ENCODE results near the gene BLID. TPM values are rescaled to one million over a fixed set of nuclear protein-coding genes. Genes with fewer than 3 reads are reported as not detected.
A peak's percentile ranks its signal among the peaks of the same experiment; 100 is the strongest.

The BLID gene
- total RNA-seq, 2 experiments from 2014 or later, result not detected

- POLR2A ChIA-PET, result no interaction called here
Measured at GRCh38 chr11:122075016-122075415, 41.0 kb downstream of the BLID start.

DNA sequence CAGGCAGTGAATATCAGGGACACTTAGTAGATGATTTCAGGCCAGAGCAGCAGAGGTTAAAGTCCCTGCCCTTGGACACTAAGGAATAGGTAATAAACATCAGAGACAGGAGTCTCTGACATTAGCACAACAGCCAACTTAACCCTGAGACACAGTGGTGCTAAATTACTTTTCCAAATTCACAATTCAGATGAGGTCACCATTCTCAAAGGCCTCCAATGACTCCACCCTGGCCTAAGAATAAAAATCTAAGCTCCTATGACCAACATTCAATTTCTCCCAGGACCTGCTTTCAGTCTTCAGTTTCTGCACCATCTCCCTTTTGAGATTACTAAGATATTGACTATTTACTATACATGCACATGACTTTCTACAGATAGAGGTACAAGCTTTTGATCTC, 42.0 kb downstream of the BLID start:
- H3K36me3 Mint-ChIP-seq (ENCODE audit: low read depth), result no peaks in the 10 kb centered on the region
- CTCF ChIA-PET, result no interaction called here

More at GRCh38 chr11:122075016-122075415, 41.0 kb downstream of the BLID start:
- no peaks in the 10 kb centered on the region for H3K9me3 Mint-ChIP-seq
- H3K4me1 Mint-ChIP-seq, result no peaks in the 10 kb centered on the region
- H3K27ac Mint-ChIP-seq, result no peak overlapping the region
- no peak overlapping the region for H3K4me3 Mint-ChIP-seq
- H3K36me3 Mint-ChIP-seq (ENCODE audit: low read depth), result no peaks in the 10 kb centered on the region
- H3K27me3 Mint-ChIP-seq, result no peaks in the 10 kb centered on the region
- CTCF ChIA-PET, result no interaction called here
- DNase-seq, result no peak

GRCh38 chr11:122071709-122072202, 44.3 kb downstream of the BLID start:
- H3K4me1 Mint-ChIP-seq, result no peaks in the 10 kb centered on the region
- no peaks in the 10 kb centered on the region for H3K27me3 Mint-ChIP-seq
- H3K36me3 Mint-ChIP-seq (ENCODE audit: low read depth), result no peaks in the 10 kb centered on the region
- POLR2A ChIA-PET, result no interaction called here
- CTCF ChIA-PET, result no interaction called here
- H3K9me3 Mint-ChIP-seq, result no peaks in the 10 kb centered on the region
- no peak for DNase-seq
- no peak overlapping the region for H3K4me3 Mint-ChIP-seq
- H3K27ac Mint-ChIP-seq, result no peak overlapping the region

More for the DNA sequence above, 42.0 kb downstream of the BLID start:
- POLR2A ChIA-PET, result no interaction called here
- no peak for DNase-seq
- no peaks in the 10 kb centered on the region for H3K4me1 Mint-ChIP-seq
- H3K27me3 Mint-ChIP-seq, result no peaks in the 10 kb centered on the region
- H3K9me3 Mint-ChIP-seq, result no peaks in the 10 kb centered on the region
- no peak overlapping the region for H3K4me3 Mint-ChIP-seq
- no peak overlapping the region for H3K27ac Mint-ChIP-seq

DNA sequence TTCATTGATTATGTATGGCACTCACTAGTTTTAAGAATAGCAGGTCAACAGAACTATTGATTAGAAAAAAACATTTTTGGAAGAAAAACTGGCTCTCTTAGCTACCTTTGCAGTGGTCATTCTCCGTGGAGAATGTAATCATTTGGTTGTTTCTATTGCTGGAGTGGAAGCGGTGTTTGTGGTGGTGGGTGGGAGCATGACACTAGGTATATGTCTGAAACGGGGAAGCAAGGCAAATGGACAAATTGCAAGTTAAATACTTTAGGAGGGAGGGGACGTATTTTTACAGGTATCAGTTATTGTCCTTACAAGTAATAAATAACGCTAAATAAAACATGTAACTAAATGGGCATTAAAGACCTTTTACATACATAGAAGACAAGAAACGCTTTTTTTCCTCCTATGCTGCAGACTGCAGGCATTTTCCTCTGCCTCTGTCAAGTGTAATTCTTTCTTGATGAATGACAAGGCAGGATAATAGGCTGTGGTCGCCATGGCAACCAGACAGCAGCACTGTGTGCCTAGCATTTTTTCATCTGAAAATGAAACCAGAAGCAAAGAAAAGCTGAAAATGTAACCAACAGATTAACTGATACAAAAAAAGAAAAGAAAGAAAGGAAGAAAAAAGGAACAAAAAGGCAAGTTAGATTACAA, 46.2 kb downstream of the BLID start:
- ChIA-PET CTCF (interaction anchor here (1.0 kb wide), 1 partner anchor 18 kb away, joined by 3 read pairs; no protein-coding TSS in a partner anchor), POLR2A (no interaction called here)
- no peaks in the 10 kb centered on the region for H3K36me3 Mint-ChIP-seq (ENCODE audit: low read depth)

GRCh38 chr11:122068837-122069236, 47.2 kb downstream of the BLID start:
- no peak overlapping the region for H3K4me3 Mint-ChIP-seq
- peaks cover 2% of the 10 kb centered on the region for H3K27me3 Mint-ChIP-seq
- H3K4me1 Mint-ChIP-seq, result no peaks in the 10 kb centered on the region
- ChIA-PET POLR2A (no interaction called here), CTCF (no interaction called here)
- no peaks in the 10 kb centered on the region for H3K9me3 Mint-ChIP-seq
- no peak for DNase-seq
- no peaks in the 10 kb centered on the region for H3K36me3 Mint-ChIP-seq (ENCODE audit: low read depth)
- no peak overlapping the region for H3K27ac Mint-ChIP-seq

More for the DNA sequence above, 46.2 kb downstream of the BLID start:
- Mint-ChIP-seq H3K4me1 (no peaks in the 10 kb centered on the region), H3K27me3 (no peaks in the 10 kb centered on the region), H3K9me3 (no peaks in the 10 kb centered on the region), H3K27ac (no peak overlapping the region), H3K4me3 (no peak overlapping the region)
- peak; percentile 17 for DNase-seq

DNA sequence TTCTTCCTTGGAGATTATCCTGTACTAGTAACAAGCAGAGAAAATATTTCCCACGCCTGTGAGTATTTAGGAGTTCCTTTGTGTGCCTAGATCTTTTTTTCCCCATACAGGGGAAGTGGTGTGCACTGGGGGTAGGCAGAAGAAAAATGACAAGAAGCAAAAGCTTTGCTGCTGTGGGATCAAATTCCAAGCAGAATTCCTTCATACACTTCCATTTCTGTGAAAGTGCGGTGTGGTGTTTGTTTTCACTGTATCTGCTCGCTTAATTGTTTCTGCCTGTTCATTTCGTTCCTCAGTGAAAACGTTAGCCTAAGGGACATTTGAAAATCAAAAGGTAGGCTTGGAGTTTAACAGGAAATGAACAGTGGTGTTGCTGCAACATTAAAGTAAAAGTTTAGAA, 47.9 kb downstream of the BLID start:
- Mint-ChIP-seq H3K27me3 (peaks cover 3% of the 10 kb centered on the region), H3K36me3 (ENCODE audit: low read depth) (no peaks in the 10 kb centered on the region)
- POLR2A ChIA-PET, result no interaction called here

More for the DNA sequence above, 47.9 kb downstream of the BLID start:
- Mint-ChIP-seq H3K4me3 (no peak overlapping the region), H3K9me3 (no peaks in the 10 kb centered on the region), H3K4me1 (no peaks in the 10 kb centered on the region), H3K27ac (no peak overlapping the region)
- CTCF ChIA-PET, result no interaction called here
- no peak for DNase-seq

Small RNAs within 50 kb of the gene (microRNA-seq; reads per million reads assigned to microRNA genes)
- 3.8 reads per million, percentile 22 among the genes with 10 or more reads in this experiment for gene MIR100 (ENCODE audit: borderline microRNAs expressed, borderline replicate concordance)
- gene MIR125B1 (ENCODE audit: borderline microRNAs expressed, borderline replicate concordance), result not detected
- gene MIRLET7A2 (ENCODE audit: borderline microRNAs expressed, borderline replicate concordance), result 28.9 reads per million, percentile 54 among the genes with 10 or more reads in this experiment
